WTC11 (cell line): ENCODE results near the gene SLC9A4.

Source experiments
- AFF4 ChIP-seq: sonication (generic); formaldehyde crosslinking; IDR thresholded peaks from 2 replicates; pipeline ENCODE4 v1.8.1; 2023; ENCODE audit warnings: mild to moderate bottlenecking, missing genetic modification reagents, borderline replicate concordance
- ATF2 ChIP-seq: sonication (generic); formaldehyde crosslinking; IDR thresholded peaks from 2 replicates; pipeline ENCODE4 v1.8.1; 2022; ENCODE audit warnings: low read depth, missing genetic modification reagents, borderline replicate concordance
- CTCF ChIP-seq: fragments of 200-600 bp; IDR thresholded peaks from 2 replicates; pipeline ENCODE4 v1.8.0; 2022; ENCODE audit warnings: antibody characterized with exemption
- GABPB1 ChIP-seq: sonication (generic); formaldehyde crosslinking; IDR thresholded peaks from 2 replicates; pipeline ENCODE4 v1.8.1; 2023; ENCODE audit warnings: mild to moderate bottlenecking, missing genetic modification reagents
- MYBL2 ChIP-seq: sonication (generic); formaldehyde crosslinking; IDR thresholded peaks from 2 replicates; pipeline ENCODE4 v1.8.1; 2023; ENCODE audit warnings: mild to moderate bottlenecking, moderate library complexity, missing genetic modification reagents
- PRDM15 ChIP-seq: sonication (generic); formaldehyde crosslinking; IDR thresholded peaks from 2 replicates; pipeline ENCODE4 v1.8.0; 2022; ENCODE audit warnings: missing genetic modification reagents
- ZNF138 ChIP-seq: sonication (generic); formaldehyde crosslinking; conservative IDR thresholded peaks from 2 replicates; pipeline ENCODE4 v1.8.1; 2022; ENCODE audit warnings: mild to moderate bottlenecking, moderate library complexity, missing genetic modification reagents

- TF ChIP-seq CTCF: no peak
- TF ChIP-seq GABPB1: no peak
- TF ChIP-seq MYBL2 (CRISPR knock-in tag): no peak
- TF ChIP-seq AFF4 (CRISPR knock-in tag): no peak
- no peak for TF ChIP-seq ZNF138
- TF ChIP-seq PRDM15 (CRISPR knock-in tag): no peak
- TF ChIP-seq ATF2 (CRISPR knock-in tag): no peak
Observed at GRCh38 chr2:102513355-102513939, 40.4 kb downstream of the SLC9A4 start.
